CD4-positive, alpha-beta T cell treated with Interleukin-10 for 1 hour (primary cell): Measurements from ENCODE around the gene SHISA6.

Experiments used
- DNase-seq: peaks from one replicate; pipeline ENCODE4 v3.0.0-alpha.2; 2020

SHISA6 gene

GRCh38 chr17:11610999-11611566, 370.1 kb downstream of the SHISA6 start:
- no peak for DNase-seq

GRCh38 chr17:11612956-11613355, 371.9 kb downstream of the SHISA6 start:
- no peak for DNase-seq
